Activated CD4-positive, alpha-beta memory T cell treated with anti-CD3 and anti-CD28 coated beads, Interleukin-2, amount 10 ng/mL, durations not matched to agents 7 days and 5 days (primary cell): Measurements from ENCODE around the gene CMSS1. TPM values are rescaled to one million over a fixed set of nuclear protein-coding genes. Genes with fewer than 3 reads are reported as not detected.
"Not testable (repeated sequence)": the region's sequence is repeated elsewhere in the genome, so short reads cannot be mapped to it uniquely, and the experiment has no call there.

ENCODE experiments used
- CTCF ChIA-PET: fragments of 350-600 bp; sonication (Branson Sonifier 250); formaldehyde crosslinking; loops from one replicate; lab custom pipeline; 2021; ENCODE audit warnings: antibody characterized with exemption, inconsistent platforms; lab: Charles Lee
- POLR2A ChIA-PET: fragments of 350-600 bp; sonication (Branson Sonifier 250); formaldehyde crosslinking; loops from one replicate; lab custom pipeline; 2021; ENCODE audit warnings: antibody characterized with exemption; lab: Charles Lee
- DNase-seq: peaks from one replicate; pipeline ENCODE4 v3.0.0-alpha.2; 2020
- H3K27ac Mint-ChIP-seq: one replicate; pipeline ENCODE4 v1.8.0; 2021; ENCODE audit warnings: mild to moderate bottlenecking, mixed read lengths
- H3K27me3 Mint-ChIP-seq: one replicate; pipeline ENCODE4 v1.8.0; 2021; ENCODE audit warnings: mixed read lengths
- H3K36me3 Mint-ChIP-seq: one replicate; pipeline ENCODE4 v1.8.0; 2021; ENCODE audit warnings: low read depth, mixed read lengths
- H3K4me1 Mint-ChIP-seq: one replicate; pipeline ENCODE4 v1.8.0; 2021; ENCODE audit warnings: mixed read lengths
- H3K4me3 Mint-ChIP-seq: one replicate; pipeline ENCODE4 v1.8.0; 2021; ENCODE audit warnings: mild to moderate bottlenecking, mixed read lengths
- H3K9me3 Mint-ChIP-seq: one replicate; pipeline ENCODE4 v1.8.0; 2021; ENCODE audit warnings: mixed read lengths
- total RNA-seq, 2 experiments: library from RNA; stranded (reverse); gene quantifications; one replicate each; pipeline ENCODE4 v1.2.3, GENCODE V29; 2021

The CMSS1 gene
- total RNA-seq, 2 experiments from 2014 or later: 28.0 to 31.0 TPM

DNA sequence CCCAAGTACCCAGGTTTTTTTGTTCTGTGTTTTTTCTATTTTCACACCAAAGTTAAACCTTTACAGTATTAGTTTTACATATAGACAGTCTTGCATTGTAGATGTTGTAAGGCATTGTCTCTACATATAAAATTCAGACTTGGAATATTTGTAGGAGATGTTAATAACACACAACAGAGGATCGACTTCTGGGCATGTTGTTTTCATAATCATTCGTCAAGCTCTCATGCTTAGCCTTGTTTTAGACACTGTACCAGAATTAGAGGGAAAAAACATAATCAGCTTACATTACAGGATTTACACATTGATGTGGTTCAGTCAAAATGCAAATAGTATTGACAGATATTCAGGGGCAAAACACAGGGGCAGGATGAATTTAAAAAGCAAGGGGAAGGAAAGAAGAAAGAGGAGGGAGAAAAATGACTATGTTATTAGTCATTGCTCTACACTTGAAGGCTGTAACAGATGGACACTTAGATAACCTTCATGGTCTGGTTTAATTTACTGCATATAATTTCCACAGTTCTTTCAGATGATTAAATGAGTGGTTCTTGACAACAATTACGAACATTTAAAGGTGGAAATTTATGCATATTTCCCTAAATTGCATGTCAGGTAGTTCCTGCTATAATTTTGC, 7.5 kb downstream of the CMSS1 start:
- peaks cover 19% of the 10 kb centered on the region for H3K4me1 Mint-ChIP-seq
- H3K27me3 Mint-ChIP-seq: no peaks in the 10 kb centered on the region
- no peak overlapping the region for H3K4me3 Mint-ChIP-seq
- POLR2A ChIA-PET: no interaction called here
- no peak overlapping the region for H3K27ac Mint-ChIP-seq
- DNase-seq: no peak
- CTCF ChIA-PET: interaction anchor here (0.6 kb wide), 1 partner anchor 12 kb away, joined by 3 read pairs; no protein-coding TSS in a partner anchor
- H3K36me3 Mint-ChIP-seq: peaks cover 6% of the 10 kb centered on the region
- no peaks in the 10 kb centered on the region for H3K9me3 Mint-ChIP-seq

DNA sequence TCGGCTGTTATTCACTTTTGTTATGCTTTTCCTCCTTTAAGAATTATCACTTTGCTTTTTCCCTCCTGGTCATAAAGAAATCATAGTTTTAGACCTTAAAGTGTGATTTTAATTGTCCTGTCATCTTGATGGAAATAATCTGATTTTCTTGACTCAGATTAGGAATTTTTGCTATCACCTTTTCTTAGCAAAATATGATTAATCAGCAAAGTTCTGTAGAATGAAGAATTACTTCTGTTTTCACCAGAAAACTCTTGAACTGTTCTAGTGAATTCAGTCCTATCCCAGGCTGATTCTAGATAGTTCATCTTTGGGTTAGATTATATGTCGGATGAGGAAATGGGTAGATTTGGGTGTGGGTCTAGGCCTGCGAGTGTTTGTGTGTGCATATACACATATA, 12.2 kb downstream of the CMSS1 start:
- DNase-seq: no peak
- H3K36me3 Mint-ChIP-seq: no peaks in the 10 kb centered on the region
- no peak overlapping the region for H3K27ac Mint-ChIP-seq
- ChIA-PET CTCF (interaction anchor here (8.0 kb wide), 1 partner anchor 426 kb away, joined by 81 read pairs; no protein-coding TSS in a partner anchor), POLR2A (no interaction called here)
- H3K4me1 Mint-ChIP-seq: peaks cover 13% of the 10 kb centered on the region
- no peaks in the 10 kb centered on the region for H3K27me3 Mint-ChIP-seq
- no peak overlapping the region for H3K4me3 Mint-ChIP-seq
- no peaks in the 10 kb centered on the region for H3K9me3 Mint-ChIP-seq

DNA sequence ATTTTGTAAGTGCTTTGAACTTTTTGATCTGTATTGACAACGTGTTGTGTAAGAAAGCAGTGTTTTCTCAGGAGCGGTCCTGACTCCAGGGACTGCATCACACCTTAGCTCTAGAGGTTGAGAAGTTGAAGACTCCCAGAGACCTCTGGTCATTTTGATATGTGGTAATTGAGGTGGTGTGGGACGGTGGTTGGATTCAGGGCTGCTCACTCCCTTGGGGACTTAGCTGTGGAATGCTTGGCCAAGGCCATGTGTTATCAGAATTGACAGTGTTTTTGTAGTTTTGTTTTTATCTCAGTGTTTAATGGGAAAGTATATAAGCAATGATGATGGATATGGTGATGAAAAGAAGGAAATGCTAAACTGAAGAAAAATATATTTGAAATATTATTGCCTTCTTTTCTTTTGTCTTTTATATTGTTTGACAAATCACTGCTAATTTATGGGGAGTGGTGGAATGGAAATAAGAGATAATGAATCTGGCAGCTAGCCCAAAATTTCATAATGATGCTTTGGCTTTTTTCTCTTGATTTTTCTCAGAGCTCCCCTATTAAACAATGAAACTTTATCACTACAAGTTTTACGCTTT, 16.0 kb downstream of the CMSS1 start:
- Mint-ChIP-seq H3K4me1 (peaks cover 7% of the 10 kb centered on the region), H3K4me3 (no peak overlapping the region), H3K27ac (no peak overlapping the region), H3K27me3 (no peaks in the 10 kb centered on the region), H3K9me3 (no peaks in the 10 kb centered on the region), H3K36me3 (no peaks in the 10 kb centered on the region)
- no peak for DNase-seq
- CTCF ChIA-PET: interaction anchor here (0.6 to 8.0 kb wide), 12 partner anchors 10 to 884 kb away, joined by 3 to 81 read pairs (median 7); no protein-coding TSS in a partner anchor
- POLR2A ChIA-PET: no interaction called here

DNA sequence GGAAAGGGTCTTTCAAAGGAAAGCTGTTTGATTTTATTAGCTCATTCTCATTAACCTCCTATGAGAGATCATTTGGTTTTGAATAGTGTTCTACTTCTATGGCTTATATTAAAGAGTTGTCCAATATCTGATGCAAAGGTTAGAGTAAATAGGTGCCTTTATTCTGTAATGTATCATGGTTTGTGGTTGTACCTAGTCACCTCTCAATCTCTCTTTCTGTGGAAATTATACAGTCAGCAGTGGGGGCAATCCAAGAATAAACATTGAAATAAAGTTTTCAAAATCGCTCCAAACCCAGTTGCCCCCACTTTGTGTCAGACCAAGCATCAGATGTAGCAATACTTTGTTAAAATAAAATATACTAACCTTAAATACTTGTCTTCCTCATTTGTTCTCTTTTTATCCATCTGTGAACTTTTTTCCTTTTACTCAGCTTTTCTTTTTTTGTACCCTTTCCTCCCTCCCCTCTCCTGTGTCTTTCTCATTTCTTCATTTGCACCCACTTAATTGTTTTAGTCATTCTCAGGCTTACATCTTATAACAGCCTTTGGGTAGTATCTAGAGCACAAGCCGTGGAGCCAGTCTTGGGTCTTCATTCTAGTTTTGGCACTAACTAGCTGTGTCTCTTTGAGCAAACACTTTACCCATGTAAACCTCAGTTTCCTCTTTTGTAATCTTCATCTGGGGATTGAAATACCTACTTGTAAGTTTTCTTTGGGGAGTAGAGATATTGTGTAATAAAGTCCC, 16.7 kb downstream of the CMSS1 start:
- H3K36me3 Mint-ChIP-seq: no peaks in the 10 kb centered on the region
- H3K9me3 Mint-ChIP-seq: no peaks in the 10 kb centered on the region
- no peak overlapping the region for H3K27ac Mint-ChIP-seq
- no peaks in the 10 kb centered on the region for H3K27me3 Mint-ChIP-seq
- POLR2A ChIA-PET: no interaction called here
- no peak overlapping the region for H3K4me3 Mint-ChIP-seq
- CTCF ChIA-PET: interaction anchor here (0.6 to 8.0 kb wide), 9 partner anchors 9 to 884 kb away, joined by 3 to 81 read pairs (median 4); no protein-coding TSS in a partner anchor
- peaks cover 7% of the 10 kb centered on the region for H3K4me1 Mint-ChIP-seq
- DNase-seq: no peak

DNA sequence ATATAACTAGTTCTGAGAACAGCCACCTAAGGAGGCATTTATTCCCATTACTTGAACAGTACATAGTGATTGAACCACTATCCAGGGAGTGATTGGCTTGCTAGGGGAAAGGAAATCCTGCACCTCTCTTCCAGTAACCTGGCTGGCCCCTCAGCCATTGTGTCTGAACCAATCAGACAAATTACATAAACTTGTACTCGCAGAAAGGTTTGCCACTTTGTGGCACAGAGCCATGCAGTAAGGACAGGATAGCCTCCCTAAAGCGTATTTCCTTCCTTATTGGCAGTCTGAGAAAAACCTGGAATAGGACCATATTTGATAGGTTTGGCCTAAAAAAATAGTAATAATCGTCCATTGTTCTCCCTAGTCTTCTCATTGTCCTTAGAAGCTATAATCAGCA, 19.0 kb downstream of the CMSS1 start:
- H3K4me3 Mint-ChIP-seq: no peak overlapping the region
- no peaks in the 10 kb centered on the region for H3K27me3 Mint-ChIP-seq
- H3K9me3 Mint-ChIP-seq: no peaks in the 10 kb centered on the region
- H3K4me1 Mint-ChIP-seq: peaks cover 7% of the 10 kb centered on the region
- H3K36me3 Mint-ChIP-seq: no peaks in the 10 kb centered on the region
- ChIA-PET CTCF (interaction anchor here (0.6 to 1.5 kb wide), 3 partner anchors 11 to 418 kb away, joined by 3 to 5 read pairs (median 4); no protein-coding TSS in a partner anchor), POLR2A (no interaction called here)
- no peak overlapping the region for H3K27ac Mint-ChIP-seq
- DNase-seq: no peak

DNA sequence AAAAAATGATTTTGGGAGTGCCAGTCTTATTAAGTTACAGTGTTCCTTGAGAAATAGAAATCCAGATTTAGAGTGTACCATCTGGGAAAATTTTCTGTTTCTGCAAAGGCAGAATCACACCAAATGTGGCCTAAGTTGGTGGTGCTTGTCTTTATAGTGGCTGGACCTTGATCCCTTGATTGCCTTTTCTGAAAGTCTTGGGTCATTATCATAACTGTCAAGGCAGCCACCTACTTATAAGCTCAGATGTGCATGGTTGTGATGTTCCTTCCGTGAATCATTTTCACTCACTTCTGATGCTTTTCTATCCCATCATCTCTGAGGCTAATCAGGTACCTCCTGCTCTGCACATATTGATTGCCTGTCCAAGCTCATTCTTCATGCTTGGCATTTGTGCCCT, 20.1 kb downstream of the CMSS1 start:
- no peaks in the 10 kb centered on the region for H3K27me3 Mint-ChIP-seq
- H3K27ac Mint-ChIP-seq: no peak overlapping the region
- no peaks in the 10 kb centered on the region for H3K9me3 Mint-ChIP-seq
- DNase-seq: no peak
- H3K4me3 Mint-ChIP-seq: no peak overlapping the region
- peaks cover 7% of the 10 kb centered on the region for H3K4me1 Mint-ChIP-seq
- H3K36me3 Mint-ChIP-seq: no peaks in the 10 kb centered on the region
- ChIA-PET CTCF (interaction anchor here (1.2 to 1.5 kb wide), 2 partner anchors 231 to 416 kb away, joined by 4 to 5 read pairs; no protein-coding TSS in a partner anchor), POLR2A (no interaction called here)

DNA sequence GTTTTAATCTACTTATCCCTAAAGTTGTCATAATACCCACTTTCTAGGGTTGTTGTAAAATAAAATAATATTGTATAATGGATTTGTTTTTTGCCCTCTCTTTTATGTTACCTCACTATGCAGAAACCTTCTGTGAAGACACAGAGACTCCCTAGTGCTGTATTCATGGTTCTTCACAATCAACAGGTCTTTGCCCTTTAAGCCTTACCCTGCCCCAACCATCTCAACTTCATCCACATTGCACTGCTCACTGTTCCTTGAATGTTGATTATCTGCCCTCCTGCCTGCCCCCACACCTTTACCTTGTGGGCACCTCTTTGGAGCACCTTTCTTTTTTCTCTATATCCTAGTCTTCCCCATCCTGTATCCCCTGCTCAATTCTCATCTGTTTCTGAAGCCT, 21.1 kb downstream of the CMSS1 start:
- CTCF ChIA-PET: interaction anchor here (1.0 to 1.3 kb wide), 2 partner anchors 252 to 422 kb away, joined by 3 read pairs; partner anchors contain the start of gene TBC1D23
- POLR2A ChIA-PET: interaction anchor here (1.3 kb wide), 1 partner anchor 27 kb away, joined by 3 read pairs; no protein-coding TSS in a partner anchor
- Mint-ChIP-seq H3K4me1 (no peaks in the 10 kb centered on the region), H3K36me3 (no peaks in the 10 kb centered on the region), H3K27ac (no peak overlapping the region), H3K27me3 (no peaks in the 10 kb centered on the region), H3K9me3 (no peaks in the 10 kb centered on the region), H3K4me3 (no peak overlapping the region)
- DNase-seq: no peak

DNA sequence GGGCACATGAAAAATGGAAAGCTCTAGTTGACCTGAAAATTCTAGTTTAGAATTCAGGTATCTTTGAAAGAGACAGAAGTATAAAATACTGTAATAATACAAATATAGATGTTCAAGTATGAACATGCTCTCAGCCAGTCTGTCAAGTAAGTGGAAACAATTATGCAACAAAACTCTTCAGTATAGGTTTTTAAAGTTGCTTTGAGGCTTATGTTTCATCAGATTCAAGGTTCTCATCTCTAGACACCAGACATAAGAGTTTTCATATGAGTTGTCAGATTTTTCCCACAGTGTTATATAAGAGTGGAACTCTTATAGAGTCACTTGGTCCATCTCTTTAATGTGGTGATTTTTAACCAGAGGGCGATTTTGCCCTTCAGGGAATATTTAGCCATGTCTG, 22.0 kb downstream of the CMSS1 start:
- Mint-ChIP-seq H3K4me1 (peaks cover under 1% of the 10 kb centered on the region), H3K27ac (no peak overlapping the region), H3K27me3 (no peaks in the 10 kb centered on the region), H3K4me3 (no peak overlapping the region), H3K36me3 (no peaks in the 10 kb centered on the region), H3K9me3 (no peaks in the 10 kb centered on the region)
- CTCF ChIA-PET: interaction anchor here (1.0 to 1.6 kb wide), 3 partner anchors 8 to 421 kb away, joined by 3 to 7 read pairs (median 3); partner anchors contain the start of gene TBC1D23
- POLR2A ChIA-PET: no interaction called here
- no peak for DNase-seq

DNA sequence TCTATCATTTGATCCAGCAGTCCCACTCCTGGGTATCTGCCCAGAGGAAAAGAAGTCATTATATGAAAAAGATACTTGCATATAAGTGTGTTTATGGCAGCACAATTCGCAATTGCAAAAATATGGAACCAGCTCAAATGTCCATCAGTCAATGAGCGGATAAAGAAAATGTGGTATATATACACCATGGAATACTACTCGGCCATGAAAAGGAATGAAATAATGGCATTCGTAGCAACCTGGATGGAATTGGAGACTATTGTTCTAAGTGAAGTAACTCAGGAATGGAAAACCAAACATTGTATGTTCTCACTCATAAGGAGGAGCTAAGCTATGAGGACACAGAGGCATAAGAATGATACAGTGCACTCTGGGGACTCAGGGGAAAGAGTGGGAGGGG, 24.3 kb downstream of the CMSS1 start:
- H3K4me1 Mint-ChIP-seq, H3K27me3 Mint-ChIP-seq, DNase-seq, H3K4me3 Mint-ChIP-seq, H3K36me3 Mint-ChIP-seq, H3K9me3 Mint-ChIP-seq, POLR2A ChIA-PET, H3K27ac Mint-ChIP-seq: not testable (repeated sequence)
- CTCF ChIA-PET: interaction anchor here (1.9 kb wide), 1 partner anchor 412 kb away, joined by 7 read pairs; no protein-coding TSS in a partner anchor

DNA sequence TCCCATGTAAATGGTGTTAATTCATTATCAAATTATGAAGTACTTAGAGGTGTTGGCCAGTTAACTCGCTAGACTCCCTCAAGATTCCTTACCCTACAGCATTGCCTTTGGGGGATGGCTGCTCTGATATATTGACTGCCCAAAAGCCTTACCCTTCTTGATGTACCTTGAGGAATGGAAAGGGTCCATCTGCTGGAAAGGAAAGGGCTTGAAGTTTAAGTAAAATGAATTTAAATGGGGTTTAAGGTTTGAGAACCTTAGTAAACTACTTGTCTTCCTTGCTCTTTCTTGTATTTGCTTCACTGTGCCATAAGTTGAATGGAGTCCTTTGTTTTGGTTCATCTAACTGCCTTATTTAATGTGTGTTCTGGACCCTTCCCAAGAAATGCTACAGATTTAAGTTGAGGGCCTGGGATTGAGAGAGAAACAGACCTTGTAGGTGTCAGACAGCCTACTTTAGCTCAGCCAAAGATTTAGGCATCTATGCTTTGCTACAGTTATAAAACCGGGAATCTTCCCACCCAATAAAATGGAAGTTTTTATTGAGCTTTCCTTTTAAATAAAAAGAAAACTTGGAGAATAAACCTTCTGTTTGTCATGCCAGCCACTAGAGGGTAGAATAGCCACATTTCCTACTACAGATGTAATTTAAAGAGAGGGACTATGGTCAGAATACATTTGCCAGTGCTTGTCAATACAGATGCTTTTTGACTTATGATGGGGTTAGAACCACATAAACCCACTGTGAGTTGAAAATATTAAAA, 25.3 kb downstream of the CMSS1 start:
- H3K4me3 Mint-ChIP-seq: no peak overlapping the region
- ChIA-PET POLR2A (no interaction called here), CTCF (interaction anchor here (0.6 to 2.5 kb wide), 13 partner anchors 9 to 472 kb away, joined by 3 to 50 read pairs (median 4); partner anchors contain the start of genes CMSS1 and TBC1D23)
- no peaks in the 10 kb centered on the region for H3K36me3 Mint-ChIP-seq
- no peak overlapping the region for H3K27ac Mint-ChIP-seq
- H3K9me3 Mint-ChIP-seq: no peaks in the 10 kb centered on the region
- no peaks in the 10 kb centered on the region for H3K27me3 Mint-ChIP-seq
- peaks cover 7% of the 10 kb centered on the region for H3K4me1 Mint-ChIP-seq
- no peak for DNase-seq

DNA sequence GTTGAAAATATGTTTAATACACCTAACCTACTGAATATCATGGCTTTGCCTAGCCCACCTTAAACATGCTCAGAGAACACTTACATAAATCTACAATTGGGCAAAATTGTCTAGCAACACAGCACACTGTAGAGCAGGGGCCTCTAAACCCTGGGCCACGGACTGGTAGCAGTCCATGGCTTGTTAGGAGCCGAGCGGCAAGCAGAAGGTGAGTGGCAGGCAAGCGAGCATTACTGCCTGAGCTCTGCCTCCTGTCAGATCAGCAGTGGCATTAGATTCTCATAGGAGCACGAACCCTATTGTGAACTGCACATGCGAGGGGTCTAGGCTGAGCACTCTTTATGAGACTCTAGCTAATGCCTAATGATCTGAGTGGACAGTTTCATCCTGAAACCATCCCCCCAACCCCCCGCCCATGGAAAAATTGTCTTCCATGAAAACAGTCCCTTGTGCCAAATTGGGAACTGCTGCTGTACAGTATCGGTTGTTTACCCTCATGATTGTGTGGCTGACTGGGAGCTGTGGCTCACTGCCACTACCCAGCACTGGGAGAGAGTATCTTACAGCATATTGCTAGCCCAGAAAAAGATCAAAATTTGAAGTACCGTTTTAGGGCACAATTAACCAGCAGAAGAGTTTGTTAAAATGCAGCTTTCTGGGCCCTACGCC, 26.1 kb downstream of the CMSS1 start:
- no peaks in the 10 kb centered on the region for H3K9me3 Mint-ChIP-seq
- no peak overlapping the region for H3K4me3 Mint-ChIP-seq
- no peak overlapping the region for H3K27ac Mint-ChIP-seq
- ChIA-PET CTCF (interaction anchor here (0.7 to 2.5 kb wide), 12 partner anchors 9 to 731 kb away, joined by 3 to 50 read pairs (median 4); partner anchors contain the start of gene TBC1D23), POLR2A (no interaction called here)
- no peaks in the 10 kb centered on the region for H3K27me3 Mint-ChIP-seq
- peaks cover 12% of the 10 kb centered on the region for H3K4me1 Mint-ChIP-seq
- DNase-seq: no peak
- H3K36me3 Mint-ChIP-seq: no peaks in the 10 kb centered on the region

DNA sequence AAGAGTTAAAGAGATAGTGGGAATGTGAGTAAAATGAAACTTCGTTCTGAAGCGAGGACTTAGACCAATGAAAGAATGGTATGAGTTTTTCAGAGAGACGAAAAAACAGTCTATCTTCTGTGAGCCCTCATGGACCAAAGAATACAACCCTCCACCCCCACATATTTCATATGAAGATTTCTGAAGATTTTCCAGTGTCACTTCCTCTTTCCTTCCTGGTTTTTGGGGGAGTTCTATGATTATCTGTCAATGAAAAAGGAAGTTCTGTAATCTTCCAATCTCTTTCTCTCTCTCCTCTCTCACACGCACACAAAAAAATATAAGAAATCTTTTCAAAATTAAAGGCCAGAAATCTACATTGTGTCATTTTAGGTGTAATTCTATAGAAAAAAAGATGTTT, 27.7 kb downstream of the CMSS1 start:
- POLR2A ChIA-PET: no interaction called here
- H3K4me1 Mint-ChIP-seq: peaks cover 12% of the 10 kb centered on the region
- H3K36me3 Mint-ChIP-seq: no peaks in the 10 kb centered on the region
- no peak for DNase-seq
- H3K9me3 Mint-ChIP-seq: no peaks in the 10 kb centered on the region
- no peak overlapping the region for H3K27ac Mint-ChIP-seq
- CTCF ChIA-PET: interaction anchor here (2.5 kb wide), 1 partner anchor 411 kb away, joined by 50 read pairs; no protein-coding TSS in a partner anchor
- no peaks in the 10 kb centered on the region for H3K27me3 Mint-ChIP-seq
- no peak overlapping the region for H3K4me3 Mint-ChIP-seq
